Measurements from ENCODE around the gene LRIT3. TPM values are rescaled to one million over a fixed set of nuclear protein-coding genes. Genes with fewer than 3 reads are reported as not detected.

Gene LRIT3
- total and polyA plus RNA-seq, 10 donors, result 0.13 to 0.94 (median 0.28) TPM

DNA sequence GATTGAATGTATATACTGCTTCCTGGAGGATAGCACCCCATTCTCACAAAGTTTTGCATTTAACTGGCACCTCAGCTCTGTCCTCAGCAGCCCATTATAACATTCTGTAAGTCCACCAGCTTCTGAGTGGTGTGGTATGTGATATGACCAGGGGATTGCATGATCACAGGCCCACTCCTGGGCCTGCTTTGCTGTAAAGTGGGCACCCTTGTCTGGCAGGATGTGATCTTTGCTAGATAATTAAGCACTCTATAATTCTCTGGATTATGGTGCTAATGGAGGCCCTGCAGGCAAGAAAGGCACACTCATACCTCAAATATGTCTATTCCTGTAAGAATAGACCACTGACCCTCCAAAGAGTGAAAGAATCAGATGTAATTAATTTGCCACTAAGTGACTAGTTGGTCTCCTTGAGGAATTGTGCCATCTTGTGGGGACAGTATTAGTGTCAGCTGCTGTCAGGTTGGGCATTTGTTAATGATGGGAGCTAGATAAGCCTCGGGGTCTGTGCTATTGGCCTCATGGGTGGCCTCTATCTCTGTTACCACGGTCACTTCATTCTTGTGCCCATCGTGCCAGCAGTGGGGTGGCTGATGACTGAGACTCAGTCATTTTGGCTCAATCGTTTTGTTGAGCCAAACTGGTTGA is 43.9 kb upstream of the LRIT3 start:
- WGBS, 5 donors, result 46 to 55% (median 54%) methylated on average over 4 of the region's 4 CpGs
- H3K4me1 ChIP-seq, result peaks cover 0 to 21% (median 11%) of the 10 kb centered on the region in 6 donors
- no peak for DNase-seq
- no peak for TF ChIP-seq POLR2A (IDR thresholded peaks at IDR 0.05)
- TF ChIP-seq, protein P1, sequence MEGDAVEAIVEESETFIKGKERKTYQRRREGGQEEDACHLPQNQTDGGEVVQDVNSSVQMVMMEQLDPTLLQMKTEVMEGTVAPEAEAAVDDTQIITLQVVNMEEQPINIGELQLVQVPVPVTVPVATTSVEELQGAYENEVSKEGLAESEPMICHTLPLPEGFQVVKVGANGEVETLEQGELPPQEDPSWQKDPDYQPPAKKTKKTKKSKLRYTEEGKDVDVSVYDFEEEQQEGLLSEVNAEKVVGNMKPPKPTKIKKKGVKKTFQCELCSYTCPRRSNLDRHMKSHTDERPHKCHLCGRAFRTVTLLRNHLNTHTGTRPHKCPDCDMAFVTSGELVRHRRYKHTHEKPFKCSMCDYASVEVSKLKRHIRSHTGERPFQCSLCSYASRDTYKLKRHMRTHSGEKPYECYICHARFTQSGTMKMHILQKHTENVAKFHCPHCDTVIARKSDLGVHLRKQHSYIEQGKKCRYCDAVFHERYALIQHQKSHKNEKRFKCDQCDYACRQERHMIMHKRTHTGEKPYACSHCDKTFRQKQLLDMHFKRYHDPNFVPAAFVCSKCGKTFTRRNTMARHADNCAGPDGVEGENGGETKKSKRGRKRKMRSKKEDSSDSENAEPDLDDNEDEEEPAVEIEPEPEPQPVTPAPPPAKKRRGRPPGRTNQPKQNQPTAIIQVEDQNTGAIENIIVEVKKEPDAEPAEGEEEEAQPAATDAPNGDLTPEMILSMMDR (IDR thresholded peaks at IDR 0.05 in 8 of 11, conservative IDR thresholded peaks at IDR 0.05 in 3 of 11), result peak in 9 of 11 experiments; percentile 4 to 58 (median 47)
- no peak overlapping the region for H3K4me3 ChIP-seq
- no peaks in the 10 kb centered on the region for H3K27me3 ChIP-seq (replicated peaks in 1 of 7)
- intact Hi-C loops (cut with DNase I; ENCODE audit: low total_unique reads), result loop anchor here (10.0 kb wide), 1 partner anchor 69 kb away; the partner anchor contains the start of gene PLA2G12A
- no peaks in the 10 kb centered on the region for H3K9me3 ChIP-seq
- no peak overlapping the region for H3K27ac ChIP-seq
- H3K36me3 ChIP-seq, result no peaks in the 10 kb centered on the region

DNA sequence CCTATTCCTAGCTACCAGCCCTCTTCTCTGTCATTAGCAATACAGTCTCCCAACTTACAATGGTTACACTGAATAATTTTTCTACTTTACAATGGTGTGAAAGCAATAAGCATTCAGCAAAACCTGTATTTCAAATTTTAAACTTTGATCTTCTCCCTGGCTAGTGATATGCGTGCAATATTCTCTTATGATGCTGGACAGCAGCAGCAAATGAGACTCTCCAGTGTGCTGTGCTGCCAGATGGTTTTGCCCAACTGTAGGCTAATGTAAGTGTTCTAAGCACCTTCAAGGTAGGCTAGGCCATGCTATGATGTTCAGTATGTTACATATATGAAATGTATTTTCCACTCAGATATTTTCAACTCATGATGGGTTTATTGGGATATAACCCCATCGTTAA is 38.3 kb upstream of the LRIT3 start:
- Histone ChIP-seq H3K36me3 (no peaks in the 10 kb centered on the region), H3K4me3 (no peak overlapping the region), H3K27ac (no peak overlapping the region), H3K27me3 (replicated peaks in 1 of 7) (no peaks in the 10 kb centered on the region), H3K4me1 (peaks cover 0 to 10% (median 4%) of the 10 kb centered on the region in 6 donors), H3K9me3 (no peaks in the 10 kb centered on the region)
- WGBS, 5 donors, result 93 to 96% (median 95%) methylated on average over 2 of the region's 2 CpGs
- DNase-seq, result no peak
- TF ChIP-seq, protein P1 (IDR thresholded peaks at IDR 0.05 in 8 of 11, conservative IDR thresholded peaks at IDR 0.05 in 3 of 11), result no peak
- intact Hi-C loops (cut with DNase I; ENCODE audit: low total_unique reads), result loop anchor here (10.0 kb wide), 2 partner anchors 75 to 1165 kb away; partner anchors contain the start of gene PLA2G12A

DNA sequence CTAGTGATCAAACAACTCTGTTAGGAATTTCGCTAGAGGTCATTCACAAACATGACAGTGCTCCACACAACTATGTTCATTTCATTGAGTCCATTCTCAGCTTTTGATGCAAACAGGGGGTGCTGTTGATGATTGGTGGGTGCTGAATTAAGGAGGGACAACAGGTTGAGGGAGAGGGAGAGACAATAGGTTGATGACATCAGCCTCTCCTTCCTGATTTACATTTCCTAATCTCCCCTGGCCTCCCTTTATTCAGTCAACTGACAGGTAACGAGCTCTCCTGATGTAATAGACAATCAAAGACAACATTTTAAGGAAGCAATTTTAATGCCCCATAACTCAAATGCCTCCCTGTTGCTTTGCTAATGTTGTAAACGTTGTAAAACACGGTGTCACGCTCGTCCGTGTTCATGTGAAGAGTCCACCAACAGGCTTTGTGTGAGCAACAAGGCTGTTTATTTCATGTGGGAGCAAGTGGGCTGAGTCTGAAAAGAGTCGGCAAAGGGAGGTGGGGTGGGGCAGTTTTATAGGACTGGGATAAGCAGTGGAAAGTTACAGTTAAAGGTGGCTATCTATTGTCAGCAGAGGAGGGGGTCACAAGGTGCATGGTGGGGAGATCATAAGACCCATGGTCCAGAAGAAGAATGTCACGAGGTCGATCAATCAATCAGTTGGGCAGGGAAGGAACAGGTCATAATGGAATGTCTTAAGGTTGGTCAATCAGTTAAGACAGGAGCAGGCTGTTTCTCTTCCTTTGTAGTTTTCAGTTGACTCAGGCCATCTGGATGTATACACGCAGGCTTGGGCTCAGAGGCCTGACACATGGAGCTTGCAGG is 37.1 kb upstream of the LRIT3 start:
- Histone ChIP-seq H3K4me1 (peaks cover 0 to 17% (median 8%) of the 10 kb centered on the region in 6 donors), H3K4me3 (no peak overlapping the region), H3K9me3 (no peaks in the 10 kb centered on the region), H3K36me3 (no peaks in the 10 kb centered on the region), H3K27ac (no peak overlapping the region), H3K27me3 (replicated peaks in 1 of 7) (no peaks in the 10 kb centered on the region)
- intact Hi-C loops (cut with DNase I; ENCODE audit: low total_unique reads), result loop anchor here (10.0 kb wide), 1 partner anchor 1166 kb away; no protein-coding TSS in a partner anchor
- no peak for DNase-seq
- TF ChIP-seq POLR2A (IDR thresholded peaks at IDR 0.05) (no peak), POLR2AphosphoS5 (IDR thresholded peaks at IDR 0.05) (no peak)
- TF ChIP-seq, protein P1 (IDR thresholded peaks at IDR 0.05 in 8 of 11, conservative IDR thresholded peaks at IDR 0.05 in 3 of 11), result no peak
- WGBS, 5 donors, result 73 to 90% (median 80%) methylated on average over 11 of the region's 11 CpGs

DNA sequence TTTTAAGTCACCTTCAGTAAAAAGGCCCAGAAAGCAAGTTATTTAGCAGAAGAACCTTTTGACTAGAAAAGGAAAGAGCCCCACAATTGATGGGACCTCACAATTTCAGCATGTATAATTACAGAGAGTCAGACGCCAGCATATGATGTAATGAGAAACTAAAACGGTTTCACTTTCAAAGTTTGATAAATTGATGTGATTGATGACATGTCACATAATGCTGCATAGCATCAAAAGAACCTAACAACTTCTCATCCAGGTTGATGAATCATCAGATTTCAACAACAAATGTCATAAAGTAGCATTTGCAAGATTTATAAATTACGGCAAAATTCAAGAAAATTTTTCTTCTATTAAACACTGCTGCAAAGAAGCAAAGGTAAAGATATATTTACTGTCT is 36.2 kb upstream of the LRIT3 start:
- TF ChIP-seq POLR2AphosphoS5 (IDR thresholded peaks at IDR 0.05) (no peak), POLR2A (IDR thresholded peaks at IDR 0.05) (no peak)
- TF ChIP-seq, protein P1 (IDR thresholded peaks at IDR 0.05 in 8 of 11, conservative IDR thresholded peaks at IDR 0.05 in 3 of 11), result no peak
- intact Hi-C loops (cut with DNase I; ENCODE audit: low total_unique reads), result loop anchor here (10.0 kb wide), 1 partner anchor 1167 kb away; no protein-coding TSS in a partner anchor
- no peaks in the 10 kb centered on the region for H3K9me3 ChIP-seq
- no peak overlapping the region for H3K27ac ChIP-seq
- DNase-seq, result no peak
- no peak overlapping the region for H3K4me3 ChIP-seq
- no peaks in the 10 kb centered on the region for H3K36me3 ChIP-seq
- H3K4me1 ChIP-seq, result peaks cover 5 to 26% (median 17%) of the 10 kb centered on the region in 6 donors
- 50 to 73% (median 53%) methylated on average over 3 of the region's 3 CpGs for WGBS, 5 donors
- no peaks in the 10 kb centered on the region for H3K27me3 ChIP-seq (replicated peaks in 1 of 7)
